ENCODE measurements around the gene NEXN.

NEXN gene

DNA sequence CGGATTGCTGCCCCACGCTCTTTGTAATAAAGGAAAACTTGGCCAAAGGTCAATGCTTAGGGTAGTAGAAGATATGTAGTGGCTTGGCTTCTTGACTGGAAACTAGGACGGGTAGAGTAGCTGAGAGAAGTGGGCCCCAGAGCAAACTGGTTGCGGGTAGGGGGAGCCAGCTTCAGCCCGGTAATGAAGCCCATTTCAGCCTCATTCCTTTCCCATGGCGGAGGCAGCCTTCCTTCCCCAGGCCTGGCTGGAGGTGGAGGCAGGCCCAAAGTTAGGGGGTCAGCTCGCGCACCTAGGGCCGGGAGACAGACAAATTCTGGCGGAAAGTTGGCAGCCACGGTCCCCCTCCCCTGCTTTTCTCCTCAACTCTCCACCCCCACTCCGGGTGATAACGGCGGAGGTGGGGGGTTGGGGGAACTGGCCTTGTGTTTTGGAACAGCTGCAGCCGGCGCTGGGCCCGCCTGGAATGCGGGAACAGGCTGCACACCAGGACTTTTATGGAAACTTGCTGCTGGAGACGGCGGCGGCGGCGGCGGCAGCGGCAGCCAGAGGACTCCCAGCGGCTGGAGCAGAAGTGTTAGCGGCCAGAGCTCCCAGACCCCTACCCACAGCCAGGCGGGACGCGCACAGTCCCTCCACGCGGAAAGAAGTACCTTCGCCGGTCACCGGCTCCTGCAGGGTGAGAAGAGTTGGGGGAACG lies at the start of gene NEXN:
Gene NEXN, plus strand, starts transcription at position 544 of the 700 bp plus-strand sequence. CDS start 27,483 bp downstream, outside the sequence.
- TF ChIP-seq, protein P1, sequence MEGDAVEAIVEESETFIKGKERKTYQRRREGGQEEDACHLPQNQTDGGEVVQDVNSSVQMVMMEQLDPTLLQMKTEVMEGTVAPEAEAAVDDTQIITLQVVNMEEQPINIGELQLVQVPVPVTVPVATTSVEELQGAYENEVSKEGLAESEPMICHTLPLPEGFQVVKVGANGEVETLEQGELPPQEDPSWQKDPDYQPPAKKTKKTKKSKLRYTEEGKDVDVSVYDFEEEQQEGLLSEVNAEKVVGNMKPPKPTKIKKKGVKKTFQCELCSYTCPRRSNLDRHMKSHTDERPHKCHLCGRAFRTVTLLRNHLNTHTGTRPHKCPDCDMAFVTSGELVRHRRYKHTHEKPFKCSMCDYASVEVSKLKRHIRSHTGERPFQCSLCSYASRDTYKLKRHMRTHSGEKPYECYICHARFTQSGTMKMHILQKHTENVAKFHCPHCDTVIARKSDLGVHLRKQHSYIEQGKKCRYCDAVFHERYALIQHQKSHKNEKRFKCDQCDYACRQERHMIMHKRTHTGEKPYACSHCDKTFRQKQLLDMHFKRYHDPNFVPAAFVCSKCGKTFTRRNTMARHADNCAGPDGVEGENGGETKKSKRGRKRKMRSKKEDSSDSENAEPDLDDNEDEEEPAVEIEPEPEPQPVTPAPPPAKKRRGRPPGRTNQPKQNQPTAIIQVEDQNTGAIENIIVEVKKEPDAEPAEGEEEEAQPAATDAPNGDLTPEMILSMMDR (conservative IDR thresholded peaks at IDR 0.05; ENCODE audit: low read depth, low read length) = peak; percentile 27
- peak; percentile 79 for DNase-seq (ENCODE audit: low read depth)
- H3K4me3 ChIP-seq (ENCODE audit: low read depth, low read length) = peak within 1 kb of the TSS; percentile 89

DNA sequence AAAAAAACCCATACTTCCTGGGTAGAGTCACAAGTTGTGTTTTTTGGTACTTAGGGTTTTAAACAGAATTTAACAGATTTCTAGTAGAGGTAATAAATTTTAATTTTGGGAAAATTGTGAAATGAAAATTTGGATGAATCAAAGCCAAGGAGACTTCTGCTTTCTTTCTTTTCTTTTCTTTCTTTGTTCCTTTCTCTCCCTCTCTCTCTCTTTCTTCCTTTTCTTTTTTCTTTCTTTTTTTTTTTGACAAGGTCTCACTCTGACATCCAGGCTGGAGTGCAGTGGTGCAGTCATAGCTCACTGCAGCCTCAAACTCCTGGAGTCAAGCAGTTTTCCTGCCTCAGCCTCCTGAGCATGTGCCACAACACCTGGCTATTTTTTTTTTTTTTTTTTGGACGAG lies 46.9 kb upstream of the NEXN start:
- H3K4me3 ChIP-seq (ENCODE audit: low read depth, low read length) = no peak overlapping the region
- TF ChIP-seq, protein P1 (conservative IDR thresholded peaks at IDR 0.05; ENCODE audit: low read depth, low read length) = no peak
- DNase-seq (ENCODE audit: low read depth) = no peak

DNA sequence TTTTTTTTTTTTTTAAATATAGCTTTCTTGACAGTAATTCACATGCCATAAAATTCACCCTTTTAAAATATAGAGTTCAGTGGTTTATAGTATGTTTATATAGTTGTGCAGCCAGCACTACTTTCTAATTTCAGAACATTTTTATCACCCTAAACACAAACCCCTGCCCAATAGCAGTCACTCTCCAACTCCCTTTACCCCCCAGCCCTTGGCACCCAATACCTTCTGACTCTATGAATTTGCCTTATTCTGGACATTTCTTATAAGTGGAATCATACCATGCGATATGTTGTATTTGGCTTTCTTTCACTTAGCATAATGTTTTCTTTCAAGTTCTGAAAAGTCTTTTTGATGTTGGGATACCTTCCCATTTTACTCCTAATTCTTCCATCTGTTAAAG lies 42.5 kb upstream of the NEXN start:
- no peak overlapping the region for H3K4me3 ChIP-seq (ENCODE audit: low read depth, low read length)
- TF ChIP-seq, protein P1 (conservative IDR thresholded peaks at IDR 0.05; ENCODE audit: low read depth, low read length) = no peak
- DNase-seq (ENCODE audit: low read depth) = no peak

DNA sequence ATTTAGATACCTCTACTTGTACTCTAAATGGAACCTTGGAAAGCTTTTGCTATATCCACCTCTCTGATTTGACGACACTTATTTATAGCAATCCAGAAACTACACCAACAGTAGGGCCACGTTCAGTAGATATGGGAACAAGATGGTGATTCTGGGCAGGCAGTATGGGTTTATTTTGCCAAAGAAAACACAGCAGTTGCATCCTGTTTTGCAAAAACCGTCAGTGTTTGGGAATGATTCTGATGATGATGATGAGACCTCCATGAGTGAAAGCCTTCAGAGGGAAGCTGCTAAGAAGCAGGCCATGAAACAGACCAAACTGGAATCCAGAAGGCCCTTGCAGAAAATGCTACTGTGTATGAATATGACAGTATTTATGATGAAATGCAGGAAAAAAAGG lies 41.5 kb upstream of the NEXN start:
- no peak for DNase-seq (ENCODE audit: low read depth)
- no peak overlapping the region for H3K4me3 ChIP-seq (ENCODE audit: low read depth, low read length)
- TF ChIP-seq, protein P1 (conservative IDR thresholded peaks at IDR 0.05; ENCODE audit: low read depth, low read length) = no peak

DNA sequence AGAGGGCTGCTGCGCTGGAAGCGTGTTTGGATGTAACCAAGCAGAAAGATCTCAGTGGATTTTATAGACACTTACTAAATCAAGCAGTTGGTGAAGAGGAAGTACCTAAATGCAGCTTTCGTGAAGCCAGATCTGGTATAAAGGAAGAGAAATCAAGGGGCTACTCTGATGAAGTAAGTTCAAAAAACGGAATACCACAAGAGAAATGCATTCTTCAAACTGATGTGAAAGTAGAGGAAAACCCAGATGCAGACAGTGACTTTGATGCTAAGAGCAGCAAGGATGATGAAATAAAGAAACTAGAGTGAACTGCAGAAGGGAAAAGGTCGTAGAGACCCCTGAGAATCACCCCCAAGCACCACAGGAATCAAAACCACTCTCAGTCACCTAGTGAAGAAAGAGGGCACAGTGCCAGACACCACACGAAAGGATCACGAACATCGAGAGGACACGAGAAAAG lies 40.8 kb upstream of the NEXN start:
- TF ChIP-seq, protein P1 (conservative IDR thresholded peaks at IDR 0.05; ENCODE audit: low read depth, low read length) = no peak
- no peak for DNase-seq (ENCODE audit: low read depth)
- H3K4me3 ChIP-seq (ENCODE audit: low read depth, low read length) = no peak overlapping the region

DNA sequence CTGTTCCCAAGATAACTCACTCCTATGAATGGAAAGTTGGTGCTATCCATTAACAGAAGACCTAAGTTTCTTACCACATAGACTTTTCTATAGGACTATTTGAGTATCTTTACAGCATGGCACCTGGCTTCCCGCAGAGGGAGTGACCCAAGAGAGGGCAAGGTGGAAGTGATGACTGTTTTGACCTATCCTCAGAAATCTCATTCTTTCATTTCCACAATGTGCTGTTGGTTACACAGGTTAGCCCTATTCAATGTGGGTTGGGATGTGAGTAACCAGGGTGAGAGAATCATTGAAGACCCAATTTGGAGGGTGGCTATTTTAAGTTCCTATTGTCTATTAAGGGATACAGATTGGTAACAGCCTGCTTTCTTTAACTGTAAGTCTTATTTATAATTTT lies 38.3 kb upstream of the NEXN start:
- H3K4me3 ChIP-seq (ENCODE audit: low read depth, low read length) = no peak overlapping the region
- TF ChIP-seq, protein P1 (conservative IDR thresholded peaks at IDR 0.05; ENCODE audit: low read depth, low read length) = no peak
- DNase-seq (ENCODE audit: low read depth) = no peak

DNA sequence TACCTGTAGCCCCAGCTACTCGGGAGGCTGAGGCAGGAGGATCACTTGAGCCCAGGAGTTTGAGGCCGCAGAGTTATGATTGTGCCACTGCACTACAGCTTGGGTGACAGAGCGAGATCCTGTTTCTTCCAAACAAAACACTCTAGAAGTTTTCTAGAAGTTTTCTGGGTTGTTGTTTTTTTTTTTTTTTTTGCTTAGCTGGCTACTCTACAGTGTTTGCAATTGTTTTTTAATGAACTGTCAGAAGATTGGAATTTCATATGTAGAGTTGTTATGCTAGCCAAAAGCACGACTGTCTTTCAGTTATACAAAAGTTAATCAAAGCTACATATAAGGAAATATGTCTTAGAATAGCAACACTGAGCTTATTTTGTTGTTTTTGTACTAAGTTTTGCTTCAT lies 30.9 kb upstream of the NEXN start:
- peak; percentile 69 for DNase-seq (ENCODE audit: low read depth)
- H3K4me3 ChIP-seq (ENCODE audit: low read depth, low read length) = no peak overlapping the region
- TF ChIP-seq, protein P1 (conservative IDR thresholded peaks at IDR 0.05; ENCODE audit: low read depth, low read length) = no peak
